ENCODE results near the gene SERPINA10. TPM values are rescaled to one million over a fixed set of nuclear protein-coding genes. Genes with fewer than 3 reads are reported as not detected.

SERPINA10 gene
- total and polyA plus RNA-seq, 2 of the 13 experiments (the other 11 are each of a cell fraction or from before 2014, with no cell fraction given) = 20.1 to 20.2 TPM

- TF ChIP-seq SKI (IDR thresholded peaks at IDR 0.05; ENCODE audit: partially characterized antibody) (no peak), KLF11 (CRISPR knock-in tag; IDR thresholded peaks at IDR 0.05) (peak; percentile 59; the same call in 1 of the 2 replicates), ZNF335 (CRISPR knock-in tag; IDR thresholded peaks at IDR 0.05) (no peak), ONECUT2 (CRISPR knock-in tag; IDR thresholded peaks at IDR 0.05) (no peak), ZNF333 (CRISPR knock-in tag; IDR thresholded peaks at IDR 0.05; ENCODE audit: borderline replicate concordance) (no peak; the same call in 1 of the 2 replicates), PITX1 (CRISPR knock-in tag; IDR thresholded peaks at IDR 0.05) (peak; percentile 52), RAD51 (IDR thresholded peaks at IDR 0.05; ENCODE audit: borderline replicate concordance) (no peak), ZFP1 (CRISPR knock-in tag; IDR thresholded peaks at IDR 0.05) (peak; percentile 59; the same call in 1 of the 2 replicates), FOSL2 (CRISPR knock-in tag; IDR thresholded peaks at IDR 0.05) (peak; percentile 72), ZNF572 (CRISPR knock-in tag; IDR thresholded peaks at IDR 0.05) (no peak), GATAD1 (CRISPR knock-in tag; IDR thresholded peaks at IDR 0.05) (peak; percentile 60; the same call in 1 of the 2 replicates), ZNF737 (CRISPR knock-in tag; IDR thresholded peaks at IDR 0.05; ENCODE audit: borderline replicate concordance) (no peak), PHF20 (CRISPR knock-in tag; IDR thresholded peaks at IDR 0.05) (no peak), SRSF1 (optimal IDR thresholded peaks at IDR 0.05; ENCODE audit: low read depth, low read length) (no peak), BORCS8-MEF2B (CRISPR knock-in tag; IDR thresholded peaks at IDR 0.05) (peak; percentile 72; the same call in 1 of the 2 replicates), IKZF1 (IDR thresholded peaks at IDR 0.05) (no peak), ZFP37 (CRISPR knock-in tag; IDR thresholded peaks at IDR 0.05; ENCODE audit: borderline replicate concordance) (0 out of 2 replicates have a peak, but pooled peaks have one; percentile 69), ZNF557 (CRISPR knock-in tag; IDR thresholded peaks at IDR 0.05) (no peak), NCOA5 (CRISPR knock-in tag; IDR thresholded peaks at IDR 0.05) (no peak), ZKSCAN1 (IDR thresholded peaks at IDR 0.05; ENCODE audit: low read length) (no peak), ZNF747 (CRISPR knock-in tag; IDR thresholded peaks at IDR 0.05; ENCODE audit: borderline replicate concordance) (peak; percentile 49; the same call in 1 of the 2 replicates), MBNL3 (CRISPR knock-in tag; conservative IDR thresholded peaks at IDR 0.05) (no peak), ZNF432 (CRISPR knock-in tag; IDR thresholded peaks at IDR 0.05; ENCODE audit: borderline replicate concordance) (no peak), ZNF562 (CRISPR knock-in tag; IDR thresholded peaks at IDR 0.05; ENCODE audit: borderline replicate concordance) (no peak), SRY (CRISPR knock-in tag; IDR thresholded peaks at IDR 0.05) (no peak; the same call in 1 of the 2 replicates), ELK4 (CRISPR knock-in tag; IDR thresholded peaks at IDR 0.05; ENCODE audit: borderline replicate concordance) (no peak)
- TF ChIP-seq, protein P1, sequence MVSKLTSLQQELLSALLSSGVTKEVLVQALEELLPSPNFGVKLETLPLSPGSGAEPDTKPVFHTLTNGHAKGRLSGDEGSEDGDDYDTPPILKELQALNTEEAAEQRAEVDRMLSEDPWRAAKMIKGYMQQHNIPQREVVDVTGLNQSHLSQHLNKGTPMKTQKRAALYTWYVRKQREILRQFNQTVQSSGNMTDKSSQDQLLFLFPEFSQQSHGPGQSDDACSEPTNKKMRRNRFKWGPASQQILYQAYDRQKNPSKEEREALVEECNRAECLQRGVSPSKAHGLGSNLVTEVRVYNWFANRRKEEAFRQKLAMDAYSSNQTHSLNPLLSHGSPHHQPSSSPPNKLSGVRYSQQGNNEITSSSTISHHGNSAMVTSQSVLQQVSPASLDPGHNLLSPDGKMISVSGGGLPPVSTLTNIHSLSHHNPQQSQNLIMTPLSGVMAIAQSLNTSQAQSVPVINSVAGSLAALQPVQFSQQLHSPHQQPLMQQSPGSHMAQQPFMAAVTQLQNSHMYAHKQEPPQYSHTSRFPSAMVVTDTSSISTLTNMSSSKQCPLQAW (CRISPR knock-in tag; IDR thresholded peaks at IDR 0.05) = peak; percentile 100
- TF ChIP-seq, protein P2, sequence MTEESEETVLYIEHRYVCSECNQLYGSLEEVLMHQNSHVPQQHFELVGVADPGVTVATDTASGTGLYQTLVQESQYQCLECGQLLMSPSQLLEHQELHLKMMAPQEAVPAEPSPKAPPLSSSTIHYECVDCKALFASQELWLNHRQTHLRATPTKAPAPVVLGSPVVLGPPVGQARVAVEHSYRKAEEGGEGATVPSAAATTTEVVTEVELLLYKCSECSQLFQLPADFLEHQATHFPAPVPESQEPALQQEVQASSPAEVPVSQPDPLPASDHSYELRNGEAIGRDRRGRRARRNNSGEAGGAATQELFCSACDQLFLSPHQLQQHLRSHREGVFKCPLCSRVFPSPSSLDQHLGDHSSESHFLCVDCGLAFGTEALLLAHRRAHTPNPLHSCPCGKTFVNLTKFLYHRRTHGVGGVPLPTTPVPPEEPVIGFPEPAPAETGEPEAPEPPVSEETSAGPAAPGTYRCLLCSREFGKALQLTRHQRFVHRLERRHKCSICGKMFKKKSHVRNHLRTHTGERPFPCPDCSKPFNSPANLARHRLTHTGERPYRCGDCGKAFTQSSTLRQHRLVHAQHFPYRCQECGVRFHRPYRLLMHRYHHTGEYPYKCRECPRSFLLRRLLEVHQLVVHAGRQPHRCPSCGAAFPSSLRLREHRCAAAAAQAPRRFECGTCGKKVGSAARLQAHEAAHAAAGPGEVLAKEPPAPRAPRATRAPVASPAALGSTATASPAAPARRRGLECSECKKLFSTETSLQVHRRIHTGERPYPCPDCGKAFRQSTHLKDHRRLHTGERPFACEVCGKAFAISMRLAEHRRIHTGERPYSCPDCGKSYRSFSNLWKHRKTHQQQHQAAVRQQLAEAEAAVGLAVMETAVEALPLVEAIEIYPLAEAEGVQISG (CRISPR knock-in tag; IDR thresholded peaks at IDR 0.05) = peak; percentile 76
Observed at GRCh38 chr14:94292872-94293577, at the start of gene SERPINA10 (continued).

All from HepG2 (cell line).